CD4-positive, alpha-beta T cell treated with Interleukin-6 for 4 hours (primary cell): Measurements from ENCODE around the gene SLC14A1.

ENCODE experiments used
- DNase-seq: peaks from one replicate; pipeline ENCODE4 v3.0.0-alpha.2; 2020; ENCODE audit warnings: mixed read lengths

The SLC14A1 gene

DNA sequence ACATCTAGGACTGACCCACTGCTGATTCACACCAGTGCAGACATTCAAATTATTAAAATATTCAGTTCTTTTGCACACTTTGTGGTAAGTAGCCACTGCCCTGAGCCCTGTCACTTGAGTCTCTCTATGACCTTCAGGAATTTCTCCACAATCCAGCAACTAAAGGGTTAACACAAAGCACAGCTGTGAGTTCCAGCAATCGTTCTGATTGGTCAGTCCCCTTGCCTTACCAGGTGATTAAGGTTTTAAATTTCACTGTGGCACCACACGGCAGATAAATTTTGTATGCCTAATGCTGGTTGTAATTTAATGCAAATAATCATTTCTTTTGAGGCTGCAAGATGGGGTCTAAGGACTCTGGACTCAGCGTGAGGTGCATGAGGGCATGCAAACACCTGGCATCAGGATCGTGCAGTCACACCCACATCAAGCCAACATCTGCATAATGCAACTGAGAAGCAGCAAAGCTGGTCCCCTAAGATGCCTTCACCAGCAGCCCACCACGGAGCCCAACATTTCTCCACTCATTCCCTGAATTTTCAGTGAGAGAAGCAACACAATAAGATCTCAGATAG is 36.6 kb downstream of the SLC14A1 start:
- DNase-seq: no peak

DNA sequence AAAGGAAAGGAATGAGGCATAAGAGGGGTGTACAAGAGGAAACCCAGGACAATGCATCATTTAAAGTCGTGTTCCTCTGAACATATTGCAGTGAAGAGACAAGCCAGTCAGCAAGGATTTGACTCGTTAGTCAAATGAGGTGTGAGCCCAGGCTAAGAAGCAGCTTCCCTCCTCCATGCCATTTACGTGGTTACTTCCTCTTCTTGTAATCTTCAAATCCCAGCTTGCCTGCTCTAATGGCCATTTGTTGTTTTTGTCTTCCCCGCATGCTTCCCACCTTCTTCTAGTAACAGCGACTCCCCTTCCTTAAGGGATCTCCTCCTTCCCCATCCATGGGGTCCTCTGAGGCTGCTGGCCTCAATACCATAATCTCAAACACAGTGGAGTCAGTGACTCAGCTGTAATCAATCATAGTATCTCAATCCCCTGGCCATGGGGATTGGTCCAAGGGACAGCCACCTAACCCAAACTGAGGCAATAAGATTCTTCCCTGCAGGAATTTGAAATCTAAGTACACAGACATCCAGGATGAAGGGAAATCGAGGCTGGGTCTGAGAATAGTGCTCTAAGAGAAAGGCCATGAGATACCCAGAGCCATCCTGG is 37.6 kb downstream of the SLC14A1 start:
- no peak for DNase-seq

GRCh38 chr18:45764000-45764686 is 40.2 kb downstream of the SLC14A1 start:
- DNase-seq: no peak

DNA sequence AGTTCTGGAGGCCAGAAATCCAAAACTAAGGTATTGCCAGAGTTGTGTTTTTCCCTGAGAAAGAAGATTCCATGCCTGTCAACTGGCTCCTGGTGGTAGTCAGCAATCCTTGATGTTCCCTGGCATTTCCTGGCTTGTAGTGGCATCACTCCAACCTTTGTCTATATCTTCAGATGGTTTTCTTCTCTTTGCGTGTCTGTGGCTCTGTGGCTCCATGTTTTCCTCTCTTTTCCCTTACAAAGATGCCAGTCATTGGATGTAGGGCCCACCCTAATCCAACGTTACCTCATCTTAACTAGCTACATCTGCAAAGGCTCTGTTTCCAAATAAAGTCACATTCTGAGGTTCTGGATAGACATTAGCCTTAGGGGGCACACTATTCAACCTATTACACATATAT is 41.8 kb downstream of the SLC14A1 start:
- DNase-seq: no peak

GRCh38 chr18:45771587-45772480 is 47.9 kb downstream of the SLC14A1 start:
- DNase-seq: no peak

GRCh38 chr18:45774065-45774521 is 50.1 kb downstream of the SLC14A1 start:
- peak; percentile 13 for DNase-seq

- peak; percentile 44 for DNase-seq
Measured at GRCh38 chr18:45775241-45775676, 51.3 kb downstream of the SLC14A1 start.

- DNase-seq: no peak
Measured at GRCh38 chr18:45775743-45776142, 51.8 kb downstream of the SLC14A1 start.

DNA sequence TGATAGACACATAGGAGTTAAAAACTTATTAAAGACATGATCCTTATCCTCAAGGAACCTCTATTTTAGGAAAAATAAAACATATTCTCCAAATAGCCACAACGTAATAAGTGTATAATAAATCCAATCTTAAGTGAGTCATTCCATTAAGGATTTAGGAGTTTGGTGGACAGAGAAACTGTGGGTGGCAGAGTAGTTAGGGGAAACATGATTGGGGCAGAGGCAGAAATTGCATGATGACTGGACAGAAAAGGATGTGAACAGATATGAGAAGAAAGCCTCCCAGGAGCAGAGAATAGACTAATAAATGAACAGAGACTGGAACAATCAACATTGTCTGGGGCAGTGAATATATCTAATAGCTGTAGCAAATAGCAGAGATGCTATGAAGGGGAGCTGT is 53.4 kb downstream of the SLC14A1 start:
- DNase-seq: no peak

DNA sequence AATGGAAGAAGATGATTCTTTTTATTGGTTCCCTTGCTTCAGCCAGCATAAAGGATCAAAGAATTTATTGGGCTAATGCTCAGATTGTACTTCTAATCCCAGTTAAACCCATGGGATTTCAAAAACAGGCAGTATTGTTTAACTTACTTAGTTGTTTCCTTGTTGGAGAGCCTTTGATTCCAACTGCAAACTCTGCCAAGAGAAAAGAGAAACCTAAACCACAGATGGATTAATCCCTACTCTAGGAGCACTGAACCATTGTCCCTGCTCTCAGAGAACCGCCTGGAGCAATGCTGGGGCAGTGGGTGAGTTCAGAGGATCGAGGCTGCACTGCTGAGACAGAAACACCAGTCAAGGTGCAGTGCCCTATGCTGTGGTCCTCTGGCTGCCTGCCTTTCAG is 56.6 kb downstream of the SLC14A1 start:
- DNase-seq: no peak

DNA sequence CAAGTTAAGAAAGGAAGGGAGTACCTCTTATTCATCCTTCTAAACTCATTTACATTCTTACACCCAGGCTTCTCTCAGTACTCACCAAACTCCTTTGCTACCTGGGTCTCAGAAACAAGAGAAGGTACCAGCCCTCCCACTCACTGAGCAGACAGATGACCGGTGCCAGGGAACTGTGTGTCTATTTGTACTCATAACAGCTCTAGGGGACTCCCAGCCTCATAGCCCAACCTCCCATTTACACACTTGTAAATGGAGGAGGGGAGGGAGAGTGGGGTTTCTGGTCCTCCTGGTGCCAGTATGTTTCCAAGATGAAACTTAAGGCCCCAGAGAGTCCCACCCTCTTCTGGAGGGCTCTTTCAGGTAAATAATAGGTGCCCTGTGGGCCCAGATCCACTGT is 58.7 kb downstream of the SLC14A1 start:
- no peak for DNase-seq

DNA sequence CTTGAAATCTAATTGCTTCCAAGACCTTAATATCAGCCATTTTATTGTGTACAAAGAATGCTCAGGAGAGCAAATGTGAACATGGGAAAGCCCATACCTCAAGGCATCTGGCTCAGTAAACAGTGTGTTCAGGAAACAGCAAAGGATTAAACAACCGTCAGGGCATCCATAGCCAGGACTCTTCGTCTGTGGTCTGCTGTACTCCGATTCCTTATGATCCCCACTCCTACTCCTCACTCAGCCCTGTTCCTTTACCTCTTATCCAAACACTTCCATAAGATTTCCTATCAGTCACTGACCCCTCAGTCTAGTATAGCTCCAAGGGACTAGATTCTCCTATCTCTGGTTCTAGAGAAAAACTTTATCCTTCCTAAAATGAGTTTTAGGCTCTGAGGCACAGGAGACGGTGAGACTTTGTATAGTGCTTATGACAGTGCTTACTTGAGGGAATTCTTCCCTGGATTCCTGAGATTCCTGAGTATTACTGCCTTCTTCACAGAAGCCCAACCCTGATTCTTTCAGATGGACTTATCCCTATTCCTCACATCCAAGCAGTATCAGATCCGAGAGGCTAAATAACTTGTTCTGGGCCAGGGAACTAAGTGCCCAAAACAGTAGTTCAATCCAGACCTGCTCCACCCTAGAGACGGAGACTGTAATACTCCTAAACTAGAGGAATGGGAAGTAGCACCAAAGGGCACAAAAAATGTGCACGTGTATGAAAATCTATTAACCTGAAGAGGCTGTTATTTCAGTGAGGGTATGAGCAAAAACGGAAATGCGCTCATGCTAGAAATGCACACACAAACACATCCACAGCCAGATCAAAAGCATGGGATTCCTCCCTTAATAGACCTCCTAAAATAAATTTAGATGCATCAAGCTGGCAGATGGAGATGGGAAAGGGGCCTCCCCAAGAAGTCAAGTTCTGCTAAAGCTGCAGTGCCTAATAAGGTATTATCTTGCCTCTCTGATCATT is 59.4 kb downstream of the SLC14A1 start:
- no peak for DNase-seq

DNA sequence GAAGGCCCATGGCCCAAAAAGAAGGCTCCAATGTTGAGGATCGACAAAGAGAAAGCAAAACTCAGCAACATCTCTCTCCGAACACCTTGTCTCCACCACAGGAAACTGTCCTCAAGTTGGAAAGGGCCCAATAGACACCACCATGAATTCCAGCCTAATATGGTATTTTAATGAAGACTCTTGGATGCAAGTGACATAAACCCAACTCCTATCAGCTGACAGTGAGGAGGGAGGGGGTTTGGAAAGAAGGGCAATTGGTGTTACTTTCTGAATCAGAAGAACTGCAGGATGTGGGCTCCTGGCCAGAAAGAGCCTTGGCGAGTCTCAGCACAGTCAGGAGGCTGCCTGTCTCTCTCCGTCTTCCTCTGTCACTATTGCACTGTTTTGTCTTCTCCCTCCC is 61.2 kb downstream of the SLC14A1 start:
- peak; percentile 12 for DNase-seq

GRCh38 chr18:45786941-45787340 is 63.0 kb downstream of the SLC14A1 start:
- DNase-seq: no peak

DNA sequence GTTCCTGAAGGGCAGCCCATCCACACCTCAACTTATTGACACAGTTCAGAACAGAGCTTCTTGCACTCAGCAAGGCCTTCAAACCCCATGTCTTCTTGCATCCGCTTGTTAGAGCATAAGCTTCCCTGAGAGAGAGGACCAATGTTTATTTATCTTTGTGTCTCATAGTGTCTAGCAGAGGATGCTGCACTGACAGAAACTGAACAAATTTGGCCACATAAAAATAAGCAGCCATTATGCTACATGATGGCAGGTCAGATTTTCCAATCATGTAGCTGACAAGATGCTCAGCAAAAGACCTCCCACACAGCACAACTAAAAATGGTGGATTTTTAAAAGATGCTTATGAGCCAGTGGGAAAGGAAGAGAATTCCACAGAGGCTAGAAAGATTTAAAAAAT is 63.4 kb downstream of the SLC14A1 start:
- no peak for DNase-seq

- DNase-seq: no peak
Measured at GRCh38 chr18:45788861-45789260, 64.9 kb downstream of the SLC14A1 start.

GRCh38 chr18:45792506-45793263 is 68.7 kb downstream of the SLC14A1 start:
- DNase-seq: no peak

DNA sequence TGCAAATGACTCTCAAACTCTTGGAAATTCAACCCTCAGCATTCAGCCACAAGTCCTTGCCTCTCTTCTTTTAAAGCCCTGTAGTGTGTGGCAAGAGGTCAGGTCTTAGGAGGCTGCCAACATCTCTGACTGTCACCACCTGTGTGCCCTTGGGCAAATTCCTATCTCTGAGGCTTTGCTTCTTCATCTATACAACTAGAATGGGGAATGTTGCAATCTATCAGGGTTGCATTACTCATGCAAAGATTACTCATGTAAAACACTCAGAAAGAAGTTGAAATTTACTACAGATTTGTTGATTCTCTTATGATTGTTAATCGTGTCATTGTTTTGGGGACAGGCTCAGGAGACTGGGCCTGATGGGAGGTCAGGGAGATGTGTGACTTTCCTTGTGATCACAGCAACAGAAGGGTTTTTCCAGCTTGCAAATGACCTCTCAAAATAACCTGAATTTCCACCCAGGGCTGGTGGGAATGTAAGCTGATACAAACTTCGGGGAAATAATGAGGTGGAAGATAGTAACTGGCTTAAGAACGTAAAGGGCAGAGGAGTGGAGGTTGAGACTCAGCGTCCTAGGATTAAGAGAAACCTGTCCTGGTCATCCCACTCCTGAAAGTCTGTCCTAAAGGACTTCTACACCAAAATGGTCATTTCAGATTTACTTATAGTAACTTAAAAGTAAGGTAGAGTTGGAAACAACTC is 69.4 kb downstream of the SLC14A1 start:
- DNase-seq: no peak

GRCh38 chr18:45801416-45802004 is 77.5 kb downstream of the SLC14A1 start:
- DNase-seq: no peak
